ENCODE measurements around the gene BEST1. TPM values are rescaled to one million over a fixed set of nuclear protein-coding genes. Genes with fewer than 3 reads are reported as not detected.
A peak's percentile ranks its signal among the peaks of the same experiment; 100 is the strongest.
"Not testable (repeated sequence)": the region's sequence is repeated elsewhere in the genome, so short reads cannot be mapped to it uniquely, and the experiment has no call there.

BEST1 gene
- total RNA-seq, 1 experiment from 2014 or later: 50.6 TPM

DNA sequence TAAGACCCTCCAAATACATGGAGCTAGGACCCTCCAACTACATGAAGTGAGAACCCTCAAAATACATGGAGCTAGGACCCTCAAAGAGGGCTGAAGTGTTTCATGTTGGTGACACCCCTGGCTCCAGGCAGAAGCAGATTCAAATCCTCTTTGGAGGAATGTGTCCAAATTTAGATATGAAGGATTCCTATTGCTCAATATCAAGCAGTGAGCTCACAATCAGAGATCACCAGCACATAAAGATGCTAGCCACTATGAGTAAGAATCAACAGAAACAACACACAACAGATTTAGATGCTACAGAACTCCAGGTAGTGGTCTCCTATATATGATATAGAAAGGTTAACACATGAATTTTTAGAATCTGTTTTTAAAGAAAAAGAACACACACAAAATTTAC lies 21.5 kb upstream of the BEST1 start:
- in situ Hi-C loops (cut with HindIII; ENCODE audit: low pct_unique_long_range_greater_than_20kb, low sequenced_read_pairs): no loop called here

DNA sequence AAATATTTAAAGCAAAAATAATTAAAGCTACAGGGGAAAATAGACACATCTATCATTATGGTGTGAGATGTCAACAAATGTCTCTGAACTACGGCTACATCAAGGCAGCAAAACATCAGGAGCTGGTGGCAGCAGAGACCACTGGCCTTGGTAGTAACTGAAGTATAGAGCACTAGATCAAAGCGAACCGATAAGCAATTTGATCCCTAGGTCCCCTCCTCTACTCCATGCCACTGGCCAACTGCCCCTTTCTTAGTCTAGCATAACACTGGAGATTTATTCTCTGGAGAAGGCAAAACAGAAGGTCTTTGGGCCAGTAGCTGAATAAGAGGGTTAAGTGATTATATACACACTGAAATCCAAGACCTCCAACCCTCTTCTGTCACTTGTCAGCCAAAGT lies 19.2 kb upstream of the BEST1 start:
- DNase-seq (ENCODE audit: low read depth, low spot score): no peak
- in situ Hi-C loops (cut with HindIII; ENCODE audit: low pct_unique_long_range_greater_than_20kb, low sequenced_read_pairs): no loop called here

More for the DNA sequence above, 21.5 kb upstream of the BEST1 start:
- DNase-seq (ENCODE audit: low read depth, low spot score): no peak

- no peak for DNase-seq (ENCODE audit: low read depth, low spot score)
- in situ Hi-C loops (cut with HindIII; ENCODE audit: low pct_unique_long_range_greater_than_20kb, low sequenced_read_pairs): no loop called here
Observed at GRCh38 chr11:61935861-61936260, 14.3 kb upstream of the BEST1 start.

- in situ Hi-C loops (cut with HindIII; ENCODE audit: low pct_unique_long_range_greater_than_20kb, low sequenced_read_pairs): no loop called here
- DNase-seq (ENCODE audit: low read depth, low spot score): no peak
Observed at GRCh38 chr11:61940466-61940865, 9.7 kb upstream of the BEST1 start.

DNA sequence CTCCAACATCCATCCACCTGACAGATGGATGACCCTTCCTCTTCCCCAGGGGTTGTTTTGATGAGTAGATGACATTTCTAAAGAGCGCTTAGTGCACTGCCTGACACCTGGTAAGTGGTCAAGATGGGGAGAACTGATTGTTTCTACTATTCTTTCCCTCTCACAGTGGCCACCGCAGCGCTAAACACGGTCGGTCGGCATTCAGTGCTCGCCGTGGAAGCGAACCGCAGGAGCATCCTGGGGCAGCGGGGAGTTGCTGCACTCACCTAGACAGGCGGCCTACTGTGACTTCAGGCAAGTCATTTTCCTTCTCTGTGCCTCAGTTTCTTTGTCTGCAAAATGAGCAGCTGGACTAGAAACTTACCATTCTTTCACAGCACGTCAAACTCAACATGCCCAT lies 5.0 kb upstream of the BEST1 start:
- no peak for DNase-seq (ENCODE audit: low read depth, low spot score)
- in situ Hi-C loops (cut with HindIII; ENCODE audit: low pct_unique_long_range_greater_than_20kb, low sequenced_read_pairs): no loop called here

GRCh38 chr11:61946894-61947293 lies 3.3 kb upstream of the BEST1 start:
- in situ Hi-C loops (cut with HindIII; ENCODE audit: low pct_unique_long_range_greater_than_20kb, low sequenced_read_pairs): no loop called here
- DNase-seq (ENCODE audit: low read depth, low spot score): no peak

DNA sequence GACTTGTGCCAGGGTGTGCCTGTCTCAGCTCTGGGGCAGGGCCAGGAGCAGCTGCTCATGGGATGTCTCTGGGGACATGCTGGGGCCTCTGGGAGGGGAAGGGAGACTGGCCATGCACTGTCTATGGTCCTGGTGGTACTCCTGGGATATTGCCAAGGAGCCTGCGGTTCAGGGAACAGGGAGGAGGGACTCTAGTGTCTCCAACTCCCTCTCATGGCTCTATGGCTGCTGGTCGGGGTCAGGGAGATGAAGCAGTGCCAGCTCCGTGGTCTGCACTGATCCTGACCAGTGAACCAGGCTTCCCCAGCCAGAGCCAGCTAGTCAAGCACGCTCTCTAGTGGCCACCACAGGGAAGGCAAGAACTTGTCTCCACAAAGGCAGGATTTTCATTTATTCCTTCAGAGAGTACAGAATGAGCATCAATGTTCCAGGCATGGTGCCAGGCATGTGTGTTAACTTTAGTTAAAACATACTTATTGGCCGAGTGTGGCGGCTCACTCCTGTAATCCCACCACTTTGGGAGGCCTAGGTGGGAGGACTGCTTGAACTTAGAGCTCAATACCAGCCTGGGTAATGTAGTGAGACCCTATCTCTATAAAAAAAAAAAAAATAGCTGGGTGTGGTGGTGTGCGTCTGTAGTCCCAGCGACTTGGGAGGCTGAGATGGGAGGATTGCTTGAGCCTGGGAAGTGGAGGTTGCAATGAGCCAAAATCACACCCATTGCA lies 2.5 kb upstream of the BEST1 start:
- in situ Hi-C loops (cut with HindIII; ENCODE audit: low pct_unique_long_range_greater_than_20kb, low sequenced_read_pairs): no loop called here
- peak; percentile 88 for DNase-seq (ENCODE audit: low read depth, low spot score)

- in situ Hi-C loops (cut with HindIII; ENCODE audit: low pct_unique_long_range_greater_than_20kb, low sequenced_read_pairs): no loop called here
- DNase-seq (ENCODE audit: low read depth, low spot score): no peak
Observed at GRCh38 chr11:61948505-61948904, 1.6 kb upstream of the BEST1 start.

GRCh38 chr11:61949169-61950034 lies 749 bp upstream of the BEST1 start:
- in situ Hi-C loops (cut with HindIII; ENCODE audit: low pct_unique_long_range_greater_than_20kb, low sequenced_read_pairs): no loop called here
- peak; percentile 94 for DNase-seq (ENCODE audit: low read depth, low spot score)

DNA sequence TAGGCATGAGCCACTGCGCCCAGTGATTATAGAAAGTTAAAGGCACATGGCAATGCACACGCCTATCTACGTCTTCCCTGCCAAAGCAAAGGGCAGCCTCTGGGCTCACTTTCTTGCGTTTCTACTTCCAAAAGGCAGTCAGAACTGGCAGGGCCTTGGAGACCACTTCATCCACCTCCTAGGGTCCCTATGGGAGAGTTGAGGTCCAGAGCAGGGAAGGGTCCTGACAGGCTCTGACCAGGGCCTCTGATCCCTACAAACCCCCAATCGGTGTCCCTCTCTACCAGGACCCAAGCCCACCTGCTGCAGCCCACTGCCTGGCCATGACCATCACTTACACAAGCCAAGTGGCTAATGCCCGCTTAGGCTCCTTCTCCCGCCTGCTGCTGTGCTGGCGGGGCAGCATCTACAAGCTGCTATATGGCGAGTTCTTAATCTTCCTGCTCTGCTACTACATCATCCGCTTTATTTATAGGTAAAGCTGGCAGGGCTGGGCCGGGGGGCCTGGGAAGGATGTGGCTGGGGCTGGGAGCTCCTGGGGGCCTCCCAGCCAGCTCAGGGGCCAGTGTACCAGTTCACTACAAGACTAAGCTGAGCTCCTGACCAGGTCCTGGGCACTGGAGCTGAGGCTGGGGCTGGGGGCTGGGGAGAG lies 1.5 kb downstream of the BEST1 start:
- no peak for DNase-seq (ENCODE audit: low read depth, low spot score)
- in situ Hi-C loops (cut with HindIII; ENCODE audit: low pct_unique_long_range_greater_than_20kb, low sequenced_read_pairs): no loop called here

GRCh38 chr11:61952882-61953281 lies 2.7 kb downstream of the BEST1 start:
- in situ Hi-C loops (cut with HindIII; ENCODE audit: low pct_unique_long_range_greater_than_20kb, low sequenced_read_pairs): no loop called here
- DNase-seq (ENCODE audit: low read depth, low spot score): no peak

DNA sequence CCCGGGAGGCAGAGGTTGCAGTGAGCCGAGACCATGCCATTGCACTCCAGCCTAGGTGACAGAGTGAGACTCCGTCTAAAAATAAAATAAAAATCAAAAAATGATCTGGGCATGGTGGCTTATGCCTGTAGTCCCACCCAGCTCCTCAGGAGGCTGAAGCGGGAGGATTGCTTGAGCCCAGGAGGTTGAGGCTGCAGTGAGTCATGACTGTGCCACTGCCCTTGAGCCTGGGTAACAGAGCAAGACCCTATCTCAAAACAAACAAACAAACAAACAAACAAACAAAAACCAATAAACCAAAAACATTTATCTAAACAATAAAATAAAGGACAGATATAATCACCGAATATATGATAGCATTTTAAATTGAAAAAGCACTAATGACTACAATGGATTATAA lies 3.5 kb downstream of the BEST1 start:
- in situ Hi-C loops (cut with HindIII; ENCODE audit: low pct_unique_long_range_greater_than_20kb, low sequenced_read_pairs); DNase-seq (ENCODE audit: low read depth, low spot score): not testable (repeated sequence)

- DNase-seq (ENCODE audit: low read depth, low spot score): no peak
- in situ Hi-C loops (cut with HindIII; ENCODE audit: low pct_unique_long_range_greater_than_20kb, low sequenced_read_pairs): no loop called here
Observed at GRCh38 chr11:61954106-61954850, 4.1 kb downstream of the BEST1 start.

- in situ Hi-C loops (cut with HindIII; ENCODE audit: low pct_unique_long_range_greater_than_20kb, low sequenced_read_pairs): no loop called here
- DNase-seq (ENCODE audit: low read depth, low spot score): no peak
Observed at GRCh38 chr11:61954851-61955421, 4.8 kb downstream of the BEST1 start.

DNA sequence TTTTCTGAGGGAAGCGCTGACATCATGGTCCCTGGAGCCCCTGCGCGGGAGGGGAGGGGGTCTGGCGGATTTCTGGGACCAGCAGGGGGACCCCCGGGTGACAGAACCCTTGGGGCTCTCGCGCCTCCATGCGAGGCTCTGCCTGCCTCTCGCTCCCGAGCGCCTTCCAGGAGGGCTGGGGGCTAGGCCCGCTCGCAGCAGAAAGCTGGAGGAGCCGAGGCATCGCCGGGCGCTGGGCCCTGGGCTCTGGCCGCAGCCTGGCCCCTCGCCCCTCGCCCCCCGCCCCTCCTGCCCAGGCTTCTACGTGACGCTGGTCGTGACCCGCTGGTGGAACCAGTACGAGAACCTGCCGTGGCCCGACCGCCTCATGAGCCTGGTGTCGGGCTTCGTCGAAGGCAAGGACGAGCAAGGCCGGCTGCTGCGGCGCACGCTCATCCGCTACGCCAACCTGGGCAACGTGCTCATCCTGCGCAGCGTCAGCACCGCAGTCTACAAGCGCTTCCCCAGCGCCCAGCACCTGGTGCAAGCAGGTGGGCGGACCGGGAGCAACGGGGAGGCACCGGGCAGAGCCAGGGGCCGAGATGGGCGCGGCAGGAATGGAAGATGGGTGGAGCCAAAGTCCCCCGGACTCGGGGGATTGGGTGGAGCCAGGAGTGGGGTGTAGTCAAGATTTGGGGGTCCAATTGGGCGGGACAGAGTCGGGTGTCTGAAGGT lies 5.4 kb downstream of the BEST1 start:
- in situ Hi-C loops (cut with HindIII; ENCODE audit: low pct_unique_long_range_greater_than_20kb, low sequenced_read_pairs): no loop called here
- no peak for DNase-seq (ENCODE audit: low read depth, low spot score)

GRCh38 chr11:61956191-61957020 lies 6.3 kb downstream of the BEST1 start:
- in situ Hi-C loops (cut with HindIII; ENCODE audit: low pct_unique_long_range_greater_than_20kb, low sequenced_read_pairs): no loop called here
- DNase-seq (ENCODE audit: low read depth, low spot score): no peak
